PFSK-1 (cell line): ENCODE measurements around the gene KCNJ14.

Experiments
- FOXP2 ChIP-seq: optimal IDR thresholded peaks from 2 replicates; pipeline ENCODE3; 2011; ENCODE audit warnings: borderline replicate concordance, control low read depth, inconsistent platforms; ENCODE audit not compliant: insufficient read depth; ENCODE audit errors: extremely low read length, extremely low read depth
- POLR2AphosphoS5 ChIP-seq: IDR thresholded peaks from 2 replicates; pipeline ENCODE4 v1.6.1; 2012; ENCODE audit warnings: low read depth, mild to moderate bottlenecking, control low read depth, low read length, moderate library complexity
- SIN3A ChIP-seq: IDR thresholded peaks from 2 replicates; pipeline ENCODE4 v1.6.1; 2012; ENCODE audit warnings: mild to moderate bottlenecking, low read length, moderate library complexity, borderline replicate concordance; ENCODE audit not compliant: insufficient read depth
- TAF1 ChIP-seq: IDR thresholded peaks from 2 replicates; pipeline ENCODE4 v1.6.1; 2012; ENCODE audit warnings: low read length, control low read depth, borderline replicate concordance; ENCODE audit not compliant: insufficient read depth
- TF ChIP-seq, protein P1 (sequence below), 2 experiments: IDR thresholded peaks; 2 replicates each; pipeline versions ENCODE4 v1.6.1 to v1.8.0; 2011 to 2012; ENCODE audit warnings: low read depth in 2 of 2, low read length in 2 of 2, control low read depth in 1 of 2, inconsistent platforms in 1 of 2, mild to moderate bottlenecking in 1 of 2, moderate library complexity in 1 of 2; ENCODE audit not compliant: insufficient read depth in 1 of 2

DNA sequence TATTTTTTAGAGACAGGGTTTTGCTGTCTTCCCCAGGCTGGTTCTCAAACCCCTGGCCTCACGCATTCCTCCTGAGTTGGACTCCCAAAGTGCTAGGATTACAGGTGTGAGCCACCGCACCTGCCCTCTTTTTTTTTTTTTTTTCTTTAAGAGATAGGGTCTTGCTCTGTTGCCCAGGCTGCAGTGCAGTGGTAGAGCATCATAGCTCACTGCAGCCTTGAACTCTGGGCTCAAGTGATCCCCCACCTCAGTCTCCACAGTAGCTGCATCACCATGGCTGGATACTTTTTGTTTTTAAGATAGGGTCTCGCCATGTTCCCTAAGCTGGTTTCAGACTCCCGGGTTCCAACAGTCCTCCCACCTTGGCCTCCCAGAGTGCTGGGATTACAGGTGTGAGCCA is 1.5 kb downstream of the KCNJ14 start:
- TF ChIP-seq POLR2AphosphoS5 (no peak), TAF1 (no peak), SIN3A (no peak), FOXP2 (no peak)
- TF ChIP-seq, protein P1, sequence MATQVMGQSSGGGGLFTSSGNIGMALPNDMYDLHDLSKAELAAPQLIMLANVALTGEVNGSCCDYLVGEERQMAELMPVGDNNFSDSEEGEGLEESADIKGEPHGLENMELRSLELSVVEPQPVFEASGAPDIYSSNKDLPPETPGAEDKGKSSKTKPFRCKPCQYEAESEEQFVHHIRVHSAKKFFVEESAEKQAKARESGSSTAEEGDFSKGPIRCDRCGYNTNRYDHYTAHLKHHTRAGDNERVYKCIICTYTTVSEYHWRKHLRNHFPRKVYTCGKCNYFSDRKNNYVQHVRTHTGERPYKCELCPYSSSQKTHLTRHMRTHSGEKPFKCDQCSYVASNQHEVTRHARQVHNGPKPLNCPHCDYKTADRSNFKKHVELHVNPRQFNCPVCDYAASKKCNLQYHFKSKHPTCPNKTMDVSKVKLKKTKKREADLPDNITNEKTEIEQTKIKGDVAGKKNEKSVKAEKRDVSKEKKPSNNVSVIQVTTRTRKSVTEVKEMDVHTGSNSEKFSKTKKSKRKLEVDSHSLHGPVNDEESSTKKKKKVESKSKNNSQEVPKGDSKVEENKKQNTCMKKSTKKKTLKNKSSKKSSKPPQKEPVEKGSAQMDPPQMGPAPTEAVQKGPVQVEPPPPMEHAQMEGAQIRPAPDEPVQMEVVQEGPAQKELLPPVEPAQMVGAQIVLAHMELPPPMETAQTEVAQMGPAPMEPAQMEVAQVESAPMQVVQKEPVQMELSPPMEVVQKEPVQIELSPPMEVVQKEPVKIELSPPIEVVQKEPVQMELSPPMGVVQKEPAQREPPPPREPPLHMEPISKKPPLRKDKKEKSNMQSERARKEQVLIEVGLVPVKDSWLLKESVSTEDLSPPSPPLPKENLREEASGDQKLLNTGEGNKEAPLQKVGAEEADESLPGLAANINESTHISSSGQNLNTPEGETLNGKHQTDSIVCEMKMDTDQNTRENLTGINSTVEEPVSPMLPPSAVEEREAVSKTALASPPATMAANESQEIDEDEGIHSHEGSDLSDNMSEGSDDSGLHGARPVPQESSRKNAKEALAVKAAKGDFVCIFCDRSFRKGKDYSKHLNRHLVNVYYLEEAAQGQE (IDR thresholded peaks at IDR 0.05; ENCODE audit: insufficient read depth in 1 of 2, low read depth in 2 of 2, low read length in 2 of 2): no peak
